ENCODE data around the gene PACS2.

The PACS2 gene

DNA sequence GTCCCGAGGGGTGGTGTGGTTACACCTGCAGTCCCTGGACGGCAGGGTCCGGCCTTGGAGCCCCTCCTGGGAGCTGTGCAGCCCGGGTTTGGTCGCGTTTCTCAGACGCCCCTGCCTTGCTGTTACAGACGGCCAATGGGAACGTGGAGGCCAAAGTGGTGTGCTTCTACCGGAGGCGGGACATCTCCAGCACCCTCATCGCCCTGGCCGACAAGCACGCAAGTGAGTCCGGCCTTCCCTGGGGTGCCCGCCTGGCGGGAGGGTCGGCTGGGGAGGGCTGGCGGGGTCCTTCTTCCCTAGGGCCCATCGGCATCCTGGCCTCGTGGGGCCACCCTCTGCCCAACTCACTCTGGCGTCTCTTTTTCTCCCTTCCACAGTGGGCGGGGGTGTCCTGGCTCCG lies 130.7 kb downstream of the PACS2 start:
- DNase-seq (ENCODE audit: low read depth), result no peak

DNA sequence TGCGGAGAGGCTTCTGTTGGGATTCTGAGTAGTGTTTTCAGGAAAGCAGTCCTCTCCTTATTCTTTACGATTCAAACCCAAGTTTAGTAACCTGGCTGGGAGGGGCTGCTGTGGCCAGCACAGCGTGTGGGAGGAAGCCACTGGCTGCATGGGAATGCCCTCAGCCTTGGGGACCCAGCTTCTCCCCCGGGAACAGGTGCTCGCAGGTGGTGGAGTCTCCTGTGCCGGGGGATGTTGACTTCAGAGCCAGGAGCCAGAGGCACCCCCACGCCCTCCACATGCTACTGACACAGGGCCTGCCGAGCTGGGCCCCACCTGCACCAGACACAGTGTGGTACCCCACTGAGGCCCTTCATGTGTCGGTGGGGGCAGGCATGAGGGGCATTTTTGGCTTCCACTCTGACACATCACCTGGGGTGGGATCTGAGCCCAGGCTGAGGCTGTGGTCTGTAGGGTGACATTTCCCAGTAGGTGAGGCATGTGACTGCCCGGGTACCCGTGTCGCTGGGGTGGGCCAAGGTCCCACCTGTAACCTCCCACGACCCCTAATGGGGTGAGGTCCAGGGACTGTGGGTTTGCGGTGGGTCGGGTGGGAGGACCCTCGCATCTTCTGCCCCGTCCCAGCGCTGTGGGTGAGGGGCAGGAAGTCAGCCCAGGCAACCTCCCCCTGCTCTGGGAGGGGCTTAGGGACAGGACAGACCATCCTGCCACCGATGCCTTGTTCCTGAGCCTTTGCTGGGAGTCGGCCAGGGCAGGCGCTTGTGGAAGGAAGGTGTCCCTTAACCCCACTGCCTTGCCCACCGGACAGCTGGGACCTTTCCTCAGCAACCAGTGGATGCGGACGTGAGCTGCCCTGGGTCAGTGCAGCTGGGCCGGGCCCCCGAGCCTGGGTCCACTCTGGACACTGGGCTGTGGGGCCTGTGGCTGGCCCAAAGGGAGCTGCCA lies 131.6 kb downstream of the PACS2 start:
- DNase-seq (ENCODE audit: low read depth), result no peak

DNA sequence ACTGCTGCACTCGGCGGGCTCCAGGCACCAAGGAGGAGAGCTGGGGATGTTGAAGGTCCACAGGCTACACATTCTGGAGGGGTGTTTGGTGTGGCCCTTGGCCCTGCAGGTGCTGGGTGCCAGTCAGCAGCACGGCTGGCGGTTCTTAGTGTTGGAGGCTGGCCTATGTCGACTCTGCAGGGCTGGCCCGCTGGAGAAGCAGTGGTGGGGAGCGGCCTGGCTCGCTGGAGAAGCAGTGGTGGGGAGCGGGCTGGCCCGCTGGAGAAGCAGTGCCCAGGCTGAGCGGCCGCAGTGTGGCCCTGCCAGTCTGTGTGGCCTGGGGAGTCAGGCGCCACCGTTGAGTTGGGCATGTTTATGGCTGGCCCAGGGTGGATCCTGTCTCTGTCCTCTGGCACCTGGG lies 132.4 kb downstream of the PACS2 start:
- DNase-seq (ENCODE audit: low read depth), result no peak
